ENCODE data around the gene FAM83D.

GRCh38 chr20:38890497-38890818, 35.8 kb upstream of the FAM83D start:
- TF ChIP-seq CTCF (conservative IDR thresholded peaks at IDR 0.05; ENCODE audit: low read depth in 2 of 2) (no peak), POLR2AphosphoS5 (IDR thresholded peaks at IDR 0.05; ENCODE audit: low read depth) (no peak), ETS1 (IDR thresholded peaks at IDR 0.05) (no peak), EZH2phosphoT487 (IDR thresholded peaks at IDR 0.05; ENCODE audit: unreplicated experiment) (no peak), JUNB (IDR thresholded peaks at IDR 0.05; ENCODE audit: unreplicated experiment) (no peak), EZH2 (IDR thresholded peaks at IDR 0.05; ENCODE audit: low read depth, unreplicated experiment) (no peak), REST (IDR thresholded peaks at IDR 0.05; ENCODE audit: unreplicated experiment) (no peak)

Measured in GM23338 (cell line).